NCI-H446 treated with DMSO at 0.1 percent for 48 hours (cell line): Measurements from ENCODE around the gene DUT.
"Not testable (repeated sequence)": the region's sequence is repeated elsewhere in the genome, so short reads cannot be mapped to it uniquely, and the experiment has no call there.

Experiments used
- DNase-seq: peaks from one replicate; lab custom pipeline; 2025; lab: John Stamatoyannopoulos, UW

Gene DUT

GRCh38 chr15:48330855-48331795 lies at the start of gene DUT:
TSS of gene DUT (plus strand) at chr15:48331429. CDS start at chr15:48331516, 87 bp downstream.
- DNase-seq, result peak; percentile 45

GRCh38 chr15:48281674-48282073 lies 49.6 kb upstream of the DUT start:
- DNase-seq, result no peak

GRCh38 chr15:48282216-48282615 lies 49.0 kb upstream of the DUT start:
- no peak for DNase-seq

GRCh38 chr15:48283396-48284145 lies 47.7 kb upstream of the DUT start:
- peak; percentile 38 for DNase-seq

GRCh38 chr15:48285329-48286214 lies 45.7 kb upstream of the DUT start:
- peak; percentile 91 for DNase-seq

- DNase-seq, result no peak
Measured at GRCh38 chr15:48289628-48290027, 41.6 kb upstream of the DUT start.

GRCh38 chr15:48292458-48292857 lies 38.8 kb upstream of the DUT start:
- DNase-seq, result no peak

GRCh38 chr15:48297668-48298067 lies 33.6 kb upstream of the DUT start:
- DNase-seq, result no peak

GRCh38 chr15:48298914-48299313 lies 32.3 kb upstream of the DUT start:
- DNase-seq, result no peak

- no peak for DNase-seq
Measured at GRCh38 chr15:48300038-48300437, 31.2 kb upstream of the DUT start.

GRCh38 chr15:48304398-48304797 lies 26.8 kb upstream of the DUT start:
- DNase-seq, result no peak

GRCh38 chr15:48306639-48307038 lies 24.6 kb upstream of the DUT start:
- DNase-seq, result no peak

GRCh38 chr15:48307586-48307985 lies 23.6 kb upstream of the DUT start:
- no peak for DNase-seq

- no peak for DNase-seq
Measured at GRCh38 chr15:48309740-48310139, 21.5 kb upstream of the DUT start.

- no peak for DNase-seq
Measured at GRCh38 chr15:48313216-48313615, 18.0 kb upstream of the DUT start.

- DNase-seq, result no peak
Measured at GRCh38 chr15:48315041-48315440, 16.2 kb upstream of the DUT start.

- DNase-seq, result no peak
Measured at GRCh38 chr15:48317221-48317620, 14.0 kb upstream of the DUT start.

- DNase-seq, result no peak
Measured at GRCh38 chr15:48318131-48318530, 13.1 kb upstream of the DUT start.

GRCh38 chr15:48323294-48323693 lies 7.9 kb upstream of the DUT start:
- DNase-seq, result no peak

- no peak for DNase-seq
Measured at GRCh38 chr15:48324949-48325348, 6.3 kb upstream of the DUT start.

- DNase-seq, result no peak
Measured at GRCh38 chr15:48325400-48325799, 5.8 kb upstream of the DUT start.

GRCh38 chr15:48326180-48326579 lies 5.0 kb upstream of the DUT start:
- not testable (repeated sequence) for DNase-seq
